ENCODE results near the gene TENM4.

GRCh38 chr11:79049741-79050179 is 391.1 kb downstream of the TENM4 start:
- TF ChIP-seq CTCF (IDR thresholded peaks at IDR 0.05) (no peak), POLR2A (IDR thresholded peaks at IDR 0.05) (no peak)
